Gastroesophageal sphincter (tissue), 4 donors: Measurements from ENCODE around the gene BCOR. TPM values are rescaled to one million over a fixed set of nuclear protein-coding genes. Genes with fewer than 3 reads are reported as not detected.

Experiments
- ATAC-seq: fragments of 150-250 bp; one replicate; pipeline ENCODE4 v1.9.1; 2016; ENCODE audit warnings: mild to moderate bottlenecking, moderate library complexity
- H3K27ac ChIP-seq, 4 donors: fragments of 200-600 bp; sonication (generic) in 3 of 4; 1 replicate in 3 of 4; 2 replicates in 1 of 4; pipeline ENCODE4 v1.5.1; 2016 to 2019
- H3K27me3 ChIP-seq: fragments of 200-600 bp; sonication (generic); one replicate; pipeline ENCODE4 v1.5.1; 2019
- H3K36me3 ChIP-seq, 2 donors: fragments of 200-600 bp; sonication (generic); one replicate each; pipeline ENCODE4 v1.5.1; 2019; ENCODE audit warnings: control low read depth in 1 of 2
- H3K4me1 ChIP-seq, 3 donors: fragments of 200-600 bp; sonication (generic); 1 replicate in 2 of 3; 2 replicates in 1 of 3; pipeline ENCODE4 v1.5.1; 2016 to 2019; ENCODE audit warnings: control low read depth in 2 of 3
- H3K4me3 ChIP-seq, 2 donors: fragments of 200-600 bp; sonication (generic); one replicate each; pipeline ENCODE4 v1.5.1; 2019; ENCODE audit warnings: mild to moderate bottlenecking in 1 of 2, moderate library complexity in 1 of 2
- H3K9me3 ChIP-seq, 3 donors: fragments of 200-600 bp; sonication (generic); one replicate each; pipeline ENCODE4 v1.5.1; 2017 to 2019; ENCODE audit warnings: control low read depth in 2 of 3
- EP300 ChIP-seq: sonication (generic); formaldehyde crosslinking; IDR thresholded peaks from one replicate; pipeline ENCODE4 v1.6.1; 2017; ENCODE audit warnings: antibody characterized with exemption, mild to moderate bottlenecking
- POLR2A ChIP-seq, 2 donors: fragments of 450-650 bp; IDR thresholded peaks; one replicate each; pipeline ENCODE4 v1.6.1; 2017; ENCODE audit warnings: antibody characterized with exemption in 2 of 2, mild to moderate bottlenecking in 2 of 2, moderate library complexity in 1 of 2
- POLR2AphosphoS5 ChIP-seq: sonication (generic); formaldehyde crosslinking; IDR thresholded peaks from one replicate; pipeline ENCODE4 v1.6.1; 2017; ENCODE audit warnings: antibody characterized with exemption
- WGBS, 2 donors: methylation state at CpG; one replicate each; pipeline ENCODE4 v1.1.5; 2018; ENCODE audit warnings: low coverage in 1 of 2; 5-methylcytosine and 5-hydroxymethylcytosine counted together
- total RNA-seq, 4 donors: library from RNA; depleted of rRNA; stranded (reverse); fragments of >200 nt; gene quantifications; one replicate each; pipeline ENCODE4 v1.1.0, GENCODE V29; 2016
- TF ChIP-seq, protein P1 (sequence below), 4 experiments: fragments of 200-600 bp in 2 of 4; fragments of 450-650 bp in 2 of 4; sonication (generic) in 1 of 4; IDR thresholded peaks; one replicate each; pipeline ENCODE4 v1.5.1; 2017 to 2019; ENCODE audit warnings: antibody characterized with exemption in 4 of 4, mild to moderate bottlenecking in 2 of 4, moderate library complexity in 2 of 4

Gene BCOR
- total RNA-seq, 4 donors from 2014 or later = 18.4 to 27.4 (median 21.4) TPM

DNA sequence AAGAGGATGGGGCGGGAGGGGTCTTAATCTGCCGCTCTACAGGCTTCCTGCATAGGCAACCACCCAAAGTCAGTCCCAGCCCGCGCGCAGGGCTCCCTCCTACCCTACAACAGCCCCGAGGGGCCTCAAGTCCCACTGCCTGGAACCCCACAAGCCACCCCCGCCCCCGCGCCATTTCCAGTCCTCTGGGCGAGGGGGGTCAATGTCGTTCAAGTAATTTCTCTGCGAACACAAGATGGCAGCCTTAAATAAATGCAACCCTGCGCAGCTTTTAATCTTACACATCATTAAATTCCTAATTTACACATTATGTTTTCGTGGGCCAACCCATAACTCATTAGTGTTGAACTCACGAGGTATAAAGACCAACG lies 92.9 kb downstream of the BCOR start:
- H3K9me3 ChIP-seq = no peaks in the 10 kb centered on the region
- peak overlapping the region in 1 of 4 donors; percentile 42 for H3K27ac ChIP-seq
- no peaks in the 10 kb centered on the region for H3K36me3 ChIP-seq
- H3K4me3 ChIP-seq = peak overlapping the region in 1 of 2 donors; percentile 33
- 60 to 94% methylated on average over 1 to 5 of the region's 16 CpGs for WGBS, 2 donors
- H3K4me1 ChIP-seq = peaks cover 0 to 20% (median 0%) of the 10 kb centered on the region in 3 donors
- no peaks in the 10 kb centered on the region for H3K27me3 ChIP-seq
- TF ChIP-seq, protein P1, sequence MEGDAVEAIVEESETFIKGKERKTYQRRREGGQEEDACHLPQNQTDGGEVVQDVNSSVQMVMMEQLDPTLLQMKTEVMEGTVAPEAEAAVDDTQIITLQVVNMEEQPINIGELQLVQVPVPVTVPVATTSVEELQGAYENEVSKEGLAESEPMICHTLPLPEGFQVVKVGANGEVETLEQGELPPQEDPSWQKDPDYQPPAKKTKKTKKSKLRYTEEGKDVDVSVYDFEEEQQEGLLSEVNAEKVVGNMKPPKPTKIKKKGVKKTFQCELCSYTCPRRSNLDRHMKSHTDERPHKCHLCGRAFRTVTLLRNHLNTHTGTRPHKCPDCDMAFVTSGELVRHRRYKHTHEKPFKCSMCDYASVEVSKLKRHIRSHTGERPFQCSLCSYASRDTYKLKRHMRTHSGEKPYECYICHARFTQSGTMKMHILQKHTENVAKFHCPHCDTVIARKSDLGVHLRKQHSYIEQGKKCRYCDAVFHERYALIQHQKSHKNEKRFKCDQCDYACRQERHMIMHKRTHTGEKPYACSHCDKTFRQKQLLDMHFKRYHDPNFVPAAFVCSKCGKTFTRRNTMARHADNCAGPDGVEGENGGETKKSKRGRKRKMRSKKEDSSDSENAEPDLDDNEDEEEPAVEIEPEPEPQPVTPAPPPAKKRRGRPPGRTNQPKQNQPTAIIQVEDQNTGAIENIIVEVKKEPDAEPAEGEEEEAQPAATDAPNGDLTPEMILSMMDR (IDR thresholded peaks at IDR 0.05) = no peak
- no peak for TF ChIP-seq EP300
- no peak for TF ChIP-seq POLR2AphosphoS5
- no peak for TF ChIP-seq POLR2A (IDR thresholded peaks at IDR 0.05)
- no peak for ATAC-seq

DNA sequence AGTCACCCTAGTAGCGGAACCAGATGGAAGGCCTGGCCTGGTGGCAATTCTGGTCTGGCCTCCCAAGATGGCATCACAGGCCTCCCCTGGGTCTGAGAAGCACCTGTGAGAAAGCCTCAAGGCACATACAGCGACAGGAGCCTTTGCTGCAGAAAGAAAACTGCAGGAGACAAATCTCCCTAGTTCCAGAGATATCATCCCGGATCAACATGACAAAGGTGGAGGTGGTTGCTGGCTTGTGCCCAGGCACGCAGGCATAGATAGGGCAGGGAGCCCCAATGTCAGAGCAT lies 93.6 kb downstream of the BCOR start:
- Histone ChIP-seq H3K9me3 (no peaks in the 10 kb centered on the region), H3K4me3 (no peak overlapping the region), H3K4me1 (peaks cover 0 to 17% (median 0%) of the 10 kb centered on the region in 3 donors), H3K27ac (no peak overlapping the region), H3K27me3 (no peaks in the 10 kb centered on the region), H3K36me3 (no peaks in the 10 kb centered on the region)
- WGBS, 2 donors = no CpG with 5 or more reads among the region's 4 CpGs
- ATAC-seq = no peak
- TF ChIP-seq, protein P1 (IDR thresholded peaks at IDR 0.05) = no peak
- no peak for TF ChIP-seq EP300
- TF ChIP-seq POLR2AphosphoS5 = no peak
- no peak for TF ChIP-seq POLR2A (IDR thresholded peaks at IDR 0.05)

- Histone ChIP-seq H3K36me3 (no peaks in the 10 kb centered on the region), H3K27ac (no peak overlapping the region), H3K9me3 (no peaks in the 10 kb centered on the region), H3K4me1 (peaks cover 0 to 14% (median 0%) of the 10 kb centered on the region in 3 donors), H3K27me3 (no peaks in the 10 kb centered on the region), H3K4me3 (no peak overlapping the region)
- 42 to 61% methylated on average over 4 to 5 of the region's 8 CpGs for WGBS, 2 donors
- TF ChIP-seq, protein P1 (IDR thresholded peaks at IDR 0.05) = no peak
- TF ChIP-seq POLR2AphosphoS5 = peak; percentile 10
- no peak for ATAC-seq
Measured at GRCh38 chrX:40003428-40004245, 94.1 kb downstream of the BCOR start.

DNA sequence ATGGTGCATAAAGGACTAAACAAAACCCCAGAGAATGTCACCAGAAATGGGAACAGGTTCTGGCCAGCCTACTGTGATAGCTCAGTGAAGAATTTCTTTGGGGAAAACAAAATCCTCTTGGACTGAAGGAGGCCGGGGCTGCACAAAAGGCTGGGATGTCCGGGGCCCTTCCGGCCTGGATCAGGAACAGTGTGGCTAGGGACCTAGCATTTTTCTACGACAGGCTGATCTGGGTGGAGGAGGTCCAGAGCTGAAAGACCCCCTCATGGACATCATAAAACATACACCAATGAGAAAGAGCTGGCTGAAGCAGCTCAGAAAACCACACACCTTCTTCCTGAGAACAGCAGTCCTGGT lies 94.7 kb downstream of the BCOR start:
- Histone ChIP-seq H3K9me3 (no peaks in the 10 kb centered on the region), H3K27me3 (no peaks in the 10 kb centered on the region), H3K27ac (no peak overlapping the region), H3K4me1 (peaks cover 0 to 14% (median 0%) of the 10 kb centered on the region in 3 donors), H3K36me3 (no peaks in the 10 kb centered on the region), H3K4me3 (no peak overlapping the region)
- 88% methylated on average over 2 of the region's 4 CpGs; no CpG with 5 or more reads in 1 of the 2 donors for WGBS, 2 donors
- TF ChIP-seq EP300 (no peak), POLR2A (IDR thresholded peaks at IDR 0.05) (no peak), POLR2AphosphoS5 (no peak)
- TF ChIP-seq, protein P1 (IDR thresholded peaks at IDR 0.05) = no peak
- ATAC-seq = no peak
